Suprapubic skin (tissue), 2 donors: ENCODE data around the gene KIF22.

Experiments
- EP300 ChIP-seq: sonication (generic); formaldehyde crosslinking; IDR thresholded peaks from one replicate; pipeline ENCODE4 v1.6.1; 2017; ENCODE audit warnings: antibody characterized with exemption
- POLR2A ChIP-seq, 2 donors: fragments of 450-650 bp; IDR thresholded peaks; one replicate each; pipeline ENCODE4 v1.6.1; 2017; ENCODE audit warnings: antibody characterized with exemption in 2 of 2, mild to moderate bottlenecking in 2 of 2, moderate library complexity in 2 of 2

- TF ChIP-seq POLR2A (IDR thresholded peaks at IDR 0.05) (no peak), EP300 (no peak)
Measured at GRCh38 chr16:29804020-29804419, 13.5 kb downstream of the KIF22 start.
